GM18505 (cell line): ENCODE data around the gene P4HTM.
"Not testable (repeated sequence)": the region's sequence is repeated elsewhere in the genome, so short reads cannot be mapped to it uniquely, and the experiment has no call there.

Source experiments
- ATAC-seq: cut with Tn5 transposase; IDR thresholded peaks from one replicate; pipeline ENCODE4 v1.9.1; 2021; ENCODE audit not compliant: unreplicated experiment
- POLR2A ChIP-seq: IDR thresholded peaks from 4 replicates; pipeline ENCODE4 v1.6.1; 2011; ENCODE audit warnings: borderline replicate concordance; ENCODE audit not compliant: insufficient read depth, insufficient read length; ENCODE audit errors: extremely low read depth

The P4HTM gene

DNA sequence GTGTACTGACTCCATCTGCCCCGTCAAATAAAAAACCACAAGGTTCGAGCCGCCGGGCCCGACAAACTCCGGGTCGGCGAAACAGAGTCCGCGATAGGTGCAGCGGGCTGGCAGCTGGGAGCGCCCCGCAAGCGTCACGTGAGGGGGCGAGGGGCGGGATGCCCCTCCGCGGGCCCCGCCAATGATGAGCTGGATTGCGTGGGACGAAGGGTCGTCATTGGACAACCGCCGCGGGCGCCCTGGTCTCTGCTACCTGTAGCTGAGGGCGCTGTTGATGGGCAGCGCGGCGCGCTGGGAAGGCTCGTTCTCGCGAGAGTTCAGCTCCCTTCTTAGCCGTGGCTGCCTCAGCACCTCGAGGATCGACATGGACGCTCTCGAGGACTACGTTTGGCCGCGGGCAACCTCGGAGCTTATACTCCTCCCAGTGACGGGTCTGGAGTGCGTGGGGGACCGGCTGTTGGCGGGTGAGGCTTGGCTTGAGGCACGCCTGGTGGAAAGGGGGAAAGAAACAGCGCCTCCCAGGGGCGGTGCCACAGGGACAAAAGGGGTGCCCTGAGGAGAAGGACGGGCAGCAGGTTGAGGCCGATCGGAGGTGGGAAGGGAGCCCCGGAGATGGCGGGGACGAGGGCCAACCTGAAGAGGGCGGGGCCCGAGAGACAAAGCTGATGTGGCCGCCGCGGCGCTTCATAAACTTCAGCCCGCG lies 17.2 kb downstream of the P4HTM start, which contains the start of gene WDR6:
Gene WDR6, plus strand, starts transcription at position 324 of the 703 bp plus-strand sequence. Its CDS starts 41 bp downstream, at position 365.
- TF ChIP-seq POLR2A = peak; percentile 94
- ATAC-seq = peak; percentile 84

DNA sequence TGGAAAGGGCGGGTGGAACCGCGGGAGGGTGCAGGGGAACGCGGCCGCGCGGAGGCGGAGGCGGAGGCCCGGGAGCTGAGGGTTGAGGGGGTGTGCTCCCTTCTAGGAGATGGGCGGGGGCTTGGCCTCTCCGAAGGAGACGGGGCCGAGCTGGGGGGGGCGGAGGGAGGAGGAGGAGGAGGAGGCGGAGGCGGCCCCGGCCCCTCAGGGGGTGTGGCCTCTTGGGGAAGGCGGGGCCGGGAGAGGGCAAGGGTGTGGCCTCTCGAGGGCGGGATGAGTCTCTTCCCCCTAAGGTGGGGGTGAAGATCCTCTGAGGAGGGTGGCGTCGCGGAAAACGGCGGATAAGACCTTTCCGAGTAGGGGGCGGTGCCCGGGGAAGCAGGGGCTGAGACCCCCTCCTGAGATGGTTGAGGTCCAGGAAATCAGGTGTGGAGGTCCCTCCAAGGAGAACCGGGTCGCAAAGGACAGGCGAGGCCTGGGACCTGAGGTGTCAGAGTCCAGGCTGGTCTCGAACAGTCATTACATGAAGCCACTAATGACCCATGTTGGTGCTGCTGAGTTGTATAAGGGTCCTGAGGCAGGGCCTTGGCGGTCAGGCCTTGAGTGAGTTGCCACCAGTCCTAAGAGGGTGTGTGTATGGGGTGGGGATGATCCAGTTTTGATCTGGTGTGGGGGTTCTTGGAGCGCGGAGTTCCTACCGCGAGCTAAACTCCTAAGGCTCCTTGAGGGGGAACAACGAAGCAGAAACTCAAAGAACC lies 17.9 kb downstream of the P4HTM start:
- TF ChIP-seq POLR2A = no peak
- ATAC-seq = peak; percentile 37

DNA sequence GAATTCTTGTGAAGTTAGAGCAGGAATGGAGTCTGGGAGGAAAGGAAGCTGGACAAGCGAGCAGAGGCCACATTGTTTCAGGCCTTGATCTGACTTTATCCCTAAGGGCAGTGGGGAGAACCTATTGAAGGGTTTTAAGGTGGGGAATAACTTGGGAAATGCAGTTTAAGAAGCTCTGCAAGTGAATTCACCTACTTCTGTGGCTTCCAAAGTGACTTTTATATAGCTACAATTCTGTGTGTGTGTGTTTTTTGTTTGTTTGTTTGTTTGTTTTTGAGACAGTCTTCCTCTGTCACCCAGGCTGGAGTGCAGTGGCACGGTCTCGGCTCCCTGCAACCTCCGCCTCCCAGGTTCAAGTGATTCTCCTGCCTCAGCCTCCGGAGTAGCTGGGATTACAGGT lies 18.6 kb downstream of the P4HTM start:
- ATAC-seq = not testable (repeated sequence)

DNA sequence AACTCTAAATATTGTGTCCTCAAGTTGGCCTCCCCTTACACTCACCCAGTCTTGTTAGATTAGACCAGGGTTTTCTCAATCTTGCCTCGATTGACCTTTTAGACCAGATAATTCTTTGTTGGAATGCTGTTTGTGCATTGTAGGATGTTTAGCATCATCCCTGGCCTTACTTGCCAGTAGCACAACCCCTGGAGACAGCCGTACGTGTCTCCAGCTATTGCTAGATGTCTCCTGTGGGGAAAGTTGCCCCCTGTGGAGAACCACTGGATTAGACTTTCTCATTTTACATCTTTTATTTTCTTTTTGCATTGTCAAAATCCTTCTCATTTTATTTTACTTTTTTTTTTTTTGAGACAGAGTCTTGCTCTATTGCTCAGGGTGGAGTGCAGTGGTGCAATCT lies 19.4 kb downstream of the P4HTM start:
- TF ChIP-seq POLR2A = no peak
- ATAC-seq = no peak

DNA sequence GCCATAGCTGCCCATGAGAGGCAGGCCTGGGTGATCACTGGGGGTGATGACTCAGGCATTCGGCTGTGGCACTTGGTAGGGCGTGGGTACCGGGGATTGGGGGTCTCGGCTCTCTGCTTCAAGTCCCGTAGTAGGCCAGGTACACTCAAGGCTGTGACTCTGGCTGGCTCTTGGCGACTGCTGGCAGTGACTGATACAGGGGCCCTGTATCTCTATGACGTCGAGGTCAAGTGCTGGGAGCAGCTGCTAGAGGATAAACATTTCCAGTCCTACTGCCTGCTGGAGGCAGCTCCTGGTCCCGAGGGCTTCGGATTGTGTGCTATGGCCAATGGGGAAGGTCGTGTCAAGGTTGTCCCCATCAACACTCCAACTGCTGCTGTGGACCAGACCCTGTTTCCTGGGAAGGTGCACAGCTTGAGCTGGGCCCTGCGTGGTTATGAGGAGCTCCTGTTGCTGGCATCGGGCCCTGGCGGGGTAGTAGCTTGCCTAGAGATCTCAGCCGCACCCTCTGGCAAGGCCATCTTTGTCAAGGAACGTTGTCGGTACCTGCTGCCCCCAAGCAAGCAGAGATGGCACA lies 22.5 kb downstream of the P4HTM start:
- ATAC-seq = no peak
- no peak for TF ChIP-seq POLR2A

DNA sequence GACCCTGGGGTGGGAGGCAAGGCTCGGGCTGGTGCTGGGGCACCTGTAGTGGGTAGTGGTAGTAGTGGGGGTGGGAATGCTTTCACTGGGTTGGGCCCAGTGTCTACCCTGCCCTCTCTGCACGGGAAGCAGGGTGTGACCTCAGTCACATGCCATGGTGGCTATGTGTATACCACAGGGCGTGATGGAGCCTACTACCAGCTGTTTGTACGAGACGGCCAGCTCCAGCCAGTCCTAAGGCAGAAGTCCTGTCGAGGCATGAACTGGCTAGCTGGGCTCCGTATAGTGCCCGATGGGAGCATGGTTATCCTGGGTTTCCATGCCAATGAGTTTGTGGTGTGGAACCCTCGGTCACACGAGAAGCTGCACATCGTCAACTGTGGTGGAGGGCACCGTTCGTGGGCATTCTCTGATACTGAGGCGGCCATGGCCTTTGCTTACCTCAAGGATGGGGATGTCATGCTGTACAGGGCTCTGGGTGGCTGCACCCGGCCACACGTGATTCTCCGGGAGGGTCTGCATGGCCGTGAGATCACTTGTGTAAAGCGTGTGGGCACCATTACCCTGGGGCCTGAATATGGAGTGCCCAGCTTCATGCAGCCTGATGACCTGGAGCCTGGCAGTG lies 23.2 kb downstream of the P4HTM start:
- no peak for TF ChIP-seq POLR2A
- no peak for ATAC-seq

DNA sequence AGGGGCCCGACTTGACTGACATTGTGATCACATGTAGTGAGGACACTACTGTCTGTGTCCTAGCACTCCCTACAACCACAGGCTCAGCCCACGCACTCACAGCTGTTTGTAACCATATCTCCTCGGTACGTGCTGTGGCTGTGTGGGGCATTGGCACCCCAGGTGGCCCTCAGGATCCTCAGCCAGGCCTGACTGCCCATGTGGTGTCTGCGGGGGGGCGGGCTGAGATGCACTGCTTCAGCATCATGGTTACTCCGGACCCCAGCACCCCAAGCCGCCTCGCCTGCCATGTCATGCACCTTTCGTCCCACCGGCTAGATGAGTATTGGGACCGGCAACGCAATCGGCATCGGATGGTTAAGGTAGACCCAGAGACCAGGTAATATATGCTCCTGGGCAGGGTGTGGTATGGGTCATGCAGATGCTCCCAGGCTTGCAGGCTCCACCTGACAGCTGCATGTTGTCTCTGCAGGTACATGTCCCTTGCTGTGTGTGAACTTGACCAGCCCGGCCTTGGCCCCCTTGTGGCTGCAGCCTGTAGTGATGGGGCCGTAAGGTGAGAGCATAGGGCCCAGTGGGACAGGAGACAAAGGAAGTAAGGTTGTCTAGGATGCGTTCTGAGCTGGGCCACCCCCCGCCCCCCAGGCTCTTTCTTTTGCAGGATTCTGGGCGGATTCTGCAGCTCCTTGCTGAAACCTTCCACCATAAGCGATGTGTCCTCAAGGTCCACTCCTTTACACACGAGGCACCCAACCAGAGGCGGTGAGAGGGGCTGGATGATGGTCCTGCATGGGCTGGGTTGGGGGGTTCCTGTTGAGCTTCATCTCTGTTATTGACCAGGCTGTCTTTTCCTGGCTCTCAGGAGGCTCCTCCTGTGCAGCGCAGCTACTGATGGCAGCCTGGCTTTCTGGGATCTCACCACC lies 24.0 kb downstream of the P4HTM start:
- ATAC-seq = no peak
- TF ChIP-seq POLR2A = no peak

DNA sequence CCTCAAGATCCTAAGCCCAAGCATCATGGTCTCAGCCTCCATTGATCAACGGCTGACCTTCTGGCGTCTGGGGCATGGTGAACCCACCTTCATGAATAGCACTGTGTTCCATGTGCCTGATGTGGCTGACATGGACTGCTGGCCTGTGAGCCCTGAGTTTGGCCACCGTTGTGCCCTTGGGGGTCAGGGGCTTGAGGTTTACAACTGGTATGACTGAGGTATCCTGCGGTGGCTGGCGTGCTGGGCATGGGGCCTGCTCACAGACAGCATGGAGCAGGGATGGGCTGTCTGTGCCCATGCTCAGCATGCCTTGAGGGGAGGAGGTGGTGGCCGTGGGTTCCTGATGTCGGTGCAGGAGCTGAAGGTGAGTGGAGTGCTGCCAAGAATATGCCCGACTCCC lies 25.0 kb downstream of the P4HTM start:
- no peak for TF ChIP-seq POLR2A
- ATAC-seq = no peak

DNA sequence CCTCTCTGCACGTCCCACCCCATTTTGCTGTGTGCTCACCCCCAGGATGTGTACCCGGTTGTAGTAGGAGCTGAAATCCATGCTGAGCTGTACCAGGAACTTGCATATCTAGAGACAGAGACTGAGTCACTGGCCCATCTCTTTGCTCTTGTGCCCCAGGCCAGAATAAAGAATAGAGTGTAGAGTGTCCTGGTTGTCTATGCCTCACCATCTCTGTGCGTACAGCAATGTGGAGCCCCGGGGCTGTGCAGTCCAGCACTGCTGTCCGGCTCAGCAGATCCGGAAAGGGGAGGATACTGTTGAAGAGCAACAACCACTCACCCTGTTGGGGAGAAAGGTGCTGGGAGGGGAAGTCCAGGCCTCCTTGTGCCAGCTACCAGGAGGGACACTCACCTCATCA lies 25.7 kb downstream of the P4HTM start:
- no peak for ATAC-seq
- TF ChIP-seq POLR2A = no peak

DNA sequence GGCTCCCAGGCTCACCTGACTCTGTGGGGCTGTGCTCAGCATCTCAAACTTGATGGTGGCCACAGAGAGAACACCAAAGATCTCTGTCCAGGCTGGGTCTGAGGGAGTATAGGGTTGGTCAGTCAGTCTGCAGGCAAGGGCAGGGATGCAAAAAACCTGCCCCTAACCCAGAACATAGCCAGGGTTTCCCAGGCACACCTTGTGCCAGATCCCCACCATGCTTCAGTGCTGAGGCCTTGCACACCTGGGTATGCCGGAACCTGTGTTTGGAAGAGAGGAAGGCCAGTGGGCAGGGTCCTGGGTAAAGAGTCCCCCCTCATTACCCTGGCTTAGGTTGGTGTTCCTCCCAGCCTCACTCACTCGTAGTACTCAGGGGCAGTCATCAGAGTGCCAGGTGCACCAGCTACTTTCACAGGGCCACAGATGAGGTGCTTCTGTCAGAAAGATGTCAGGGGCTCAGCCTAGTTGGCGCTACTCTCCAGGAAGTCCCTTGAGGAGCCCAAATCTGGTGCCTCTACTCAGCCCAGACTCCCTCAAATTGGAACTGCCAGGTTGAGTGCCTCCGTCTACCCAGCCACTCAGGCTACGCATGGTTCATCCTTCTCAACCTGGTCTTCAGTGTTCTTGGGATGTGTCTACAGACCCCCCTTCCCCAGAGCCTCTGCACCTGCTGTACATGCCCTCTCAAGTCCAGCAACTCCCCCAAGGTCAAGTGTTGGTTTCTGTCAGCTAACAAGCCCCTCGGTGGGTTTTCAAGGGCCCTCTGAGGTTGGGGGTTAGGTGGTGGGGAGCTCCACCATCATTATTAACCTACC lies 26.6 kb downstream of the P4HTM start:
- no peak for TF ChIP-seq POLR2A
- ATAC-seq = no peak

DNA sequence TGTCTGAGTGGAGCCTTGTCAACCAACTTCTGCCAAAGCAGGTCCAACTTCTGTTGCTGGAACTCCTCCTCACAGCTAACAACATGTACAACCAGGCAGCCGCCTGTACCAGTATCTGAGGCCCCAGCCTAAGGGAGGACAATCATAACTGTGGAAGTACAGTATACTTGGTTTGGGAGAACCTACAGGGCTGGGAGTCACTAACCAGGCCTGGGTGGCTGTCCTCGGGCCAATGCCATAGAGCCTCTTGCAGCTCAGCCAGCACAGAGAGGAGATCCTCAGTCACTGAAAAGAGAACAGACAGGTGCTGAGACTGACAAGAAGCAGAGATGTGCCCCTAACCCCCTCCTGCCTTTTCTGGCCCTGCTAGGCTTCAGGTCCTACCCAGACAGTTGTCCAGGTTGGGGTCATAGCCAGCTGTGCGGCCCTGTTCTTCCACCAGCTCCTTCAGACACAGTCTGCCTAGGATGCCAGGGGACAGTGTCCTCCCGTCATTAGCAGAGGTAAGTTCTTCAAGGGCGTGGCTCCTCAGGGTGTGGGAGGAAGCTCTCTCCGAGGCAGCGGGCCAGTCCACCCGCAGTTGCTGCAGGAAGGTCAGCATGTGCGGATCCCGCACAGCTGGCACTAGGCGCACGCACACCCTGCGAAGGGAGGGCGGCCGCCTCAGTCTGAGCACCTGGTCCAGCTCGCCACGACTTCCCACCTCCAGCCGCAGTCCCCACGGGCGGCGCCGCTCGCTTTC lies 27.4 kb downstream of the P4HTM start:
- ATAC-seq = no peak
- TF ChIP-seq POLR2A = no peak
